Caco-2 (cell line): ENCODE measurements around the gene TMCO6. TPM values are rescaled to one million over a fixed set of nuclear protein-coding genes. Genes with fewer than 3 reads are reported as not detected.

Experiments used
- BruUV-seq: library from RNA; stranded (reverse); fragments of 400-500 nt; replicated peaks from 2 replicates; lab custom pipeline; 2021; lab: Mats Ljungman, UMichigan
- CTCF ChIA-PET: fragments of 300-600 bp; sonication (Branson Sonifier 250); formaldehyde crosslinking; loops from one replicate; lab custom pipeline; 2022; ENCODE audit warnings: antibody characterized with exemption; lab: Charles Lee
- POLR2A ChIA-PET: fragments of 300-600 bp; sonication (Branson Sonifier 250); formaldehyde crosslinking; loops from one replicate; lab custom pipeline; 2022; ENCODE audit warnings: antibody characterized with exemption; lab: Charles Lee
- DNase-seq, 2 experiments: peaks; one replicate each; pipeline versions ENCODE4 v3.0.0 to v3.0.0-alpha.2; 2020 to 2022
- H3K27me3 ChIP-seq: replicated peaks from 2 replicates; pipeline ENCODE4 v1.6.0; 2011; ENCODE audit warnings: low read length; ENCODE audit not compliant: control insufficient read depth, insufficient read depth
- H3K36me3 ChIP-seq: 2 replicates; pipeline ENCODE4 v1.5.1; 2011; ENCODE audit warnings: low read length; ENCODE audit not compliant: control insufficient read depth, insufficient read depth
- H3K4me1 ChIP-seq: fragments of 250-450 bp; sonication (Bioruptor Pico); 2 replicates; pipeline ENCODE4 v1.5.1; 2020; ENCODE audit warnings: mild to moderate bottlenecking
- H3K4me3 ChIP-seq: 2 replicates; pipeline ENCODE4 v1.5.1; 2011; ENCODE audit warnings: low read depth, mild to moderate bottlenecking, control low read depth, low read length
- H3K9me3 ChIP-seq: fragments of 250-450 bp; sonication (Bioruptor Pico); 2 replicates; pipeline ENCODE4 v1.5.1; 2020; ENCODE audit warnings: mild to moderate bottlenecking, moderate library complexity
- H3K27ac Mint-ChIP-seq: one replicate; pipeline ENCODE4 v1.8.0; 2022; ENCODE audit warnings: mixed read lengths; ENCODE audit not compliant: unreplicated experiment
- H3K27me3 Mint-ChIP-seq: one replicate; pipeline ENCODE4 v1.8.0; 2022; ENCODE audit warnings: mixed read lengths; ENCODE audit not compliant: insufficient read depth, unreplicated experiment
- H3K36me3 Mint-ChIP-seq: one replicate; pipeline ENCODE4 v1.8.0; 2022; ENCODE audit warnings: mild to moderate bottlenecking, mixed read lengths; ENCODE audit not compliant: insufficient read depth, unreplicated experiment
- H3K4me1 Mint-ChIP-seq: one replicate; pipeline ENCODE4 v1.8.0; 2022; ENCODE audit warnings: low read depth, mixed read lengths; ENCODE audit not compliant: unreplicated experiment
- H3K4me3 Mint-ChIP-seq: one replicate; pipeline ENCODE4 v1.8.0; 2022; ENCODE audit warnings: mild to moderate bottlenecking, moderate library complexity, mixed read lengths; ENCODE audit not compliant: unreplicated experiment
- H3K9me3 Mint-ChIP-seq: one replicate; pipeline ENCODE4 v1.8.0; 2022; ENCODE audit warnings: mixed read lengths; ENCODE audit not compliant: unreplicated experiment
- CTCF ChIP-seq, 2 experiments: fragments of 200-600 bp in 1 of 2; IDR thresholded peaks; 1 replicate in 1 of 2; 2 replicates in 1 of 2; pipeline versions ENCODE4 v1.5.1 to v1.8.0; 2011 to 2022; ENCODE audit warnings: antibody characterized with exemption in 1 of 2, control low read depth in 1 of 2, inconsistent platforms in 1 of 2, low read depth in 1 of 2, low read length in 1 of 2, mild to moderate bottlenecking in 1 of 2, moderate library complexity in 1 of 2; ENCODE audit not compliant: insufficient read depth in 1 of 2, severe bottlenecking in 1 of 2, unreplicated experiment in 1 of 2
- intact Hi-C: fragments of 100-400 bp; cut with micrococcal nuclease; formaldehyde crosslinking; loops from one replicate; pipeline ENCODE4 v1.10.0; 2022; ENCODE audit not compliant: unreplicated experiment
- total RNA-seq: library from RNA; stranded (reverse); gene quantifications from 2 replicates; pipeline ENCODE4 v1.2.3, GENCODE V29; 2022

TMCO6 gene
- total RNA-seq, 1 experiment from 2014 or later = 37.8 TPM

- Mint-ChIP-seq H3K9me3 (no peaks in the 10 kb centered on the region), H3K4me1 (peaks cover 4% of the 10 kb centered on the region), H3K4me3 (peak overlapping the region; percentile 88), H3K27ac (peak overlapping the region; percentile 79), H3K27me3 (no peaks in the 10 kb centered on the region), H3K36me3 (peaks cover 16% of the 10 kb centered on the region)
- no peak for TF ChIP-seq CTCF (IDR thresholded peaks at IDR 0.05; ENCODE audit: insufficient read depth in 1 of 2, low read depth in 1 of 2, low read length in 1 of 2, severe bottlenecking in 1 of 2, unreplicated experiment in 1 of 2)
- no TSS peak for BruUV-seq
- Histone ChIP-seq H3K27me3 (no peaks in the 10 kb centered on the region), H3K4me3 (peak overlapping the region; percentile 49), H3K4me1 (peaks cover 6% of the 10 kb centered on the region), H3K9me3 (peaks cover 19% of the 10 kb centered on the region), H3K36me3 (no peaks in the 10 kb centered on the region)
- ChIA-PET CTCF (interaction anchor here (0.6 to 1.6 kb wide), 2 partner anchors 84 to 1521 kb away, joined by 4 to 5 read pairs; partner anchors contain the start of gene EIF4EBP3), POLR2A (interaction anchor here (1.1 kb wide), 1 partner anchor 16 kb away, joined by 4 read pairs; the partner anchor contains the start of genes IK and NDUFA2)
- peak in 1 of 2 experiments; percentile 55 for DNase-seq
- intact Hi-C loops = loop anchor here (1.0 kb wide), 1 partner anchor 68 kb away; the partner anchor contains the start of genes APBB3 and SLC35A4
These were observed 7.4 kb upstream of the TMCO6 start for GRCh38 chr5:140631831-140632365.

GRCh38 chr5:140632366-140633020, 6.8 kb upstream of the TMCO6 start:
- TSS peak; percentile 1 for BruUV-seq
- no peaks in the 10 kb centered on the region for H3K27me3 Mint-ChIP-seq
- peak overlapping the region; percentile 49 for H3K4me3 ChIP-seq
- H3K4me1 ChIP-seq = peaks cover 12% of the 10 kb centered on the region
- H3K36me3 Mint-ChIP-seq = peaks cover 16% of the 10 kb centered on the region
- no peaks in the 10 kb centered on the region for H3K27me3 ChIP-seq
- peak; percentile 58 to 59 for DNase-seq
- peak overlapping the region; percentile 79 for H3K27ac Mint-ChIP-seq
- H3K4me1 Mint-ChIP-seq = peaks cover 7% of the 10 kb centered on the region
- TF ChIP-seq CTCF (IDR thresholded peaks at IDR 0.05; ENCODE audit: insufficient read depth in 1 of 2, low read depth in 1 of 2, low read length in 1 of 2, severe bottlenecking in 1 of 2, unreplicated experiment in 1 of 2) = no peak
- intact Hi-C loops = loop anchor here (1.0 kb wide), 2 partner anchors 68 to 85 kb away; partner anchors contain the start of genes APBB3, EIF4EBP3 and SLC35A4
- peak overlapping the region; percentile 88 for H3K4me3 Mint-ChIP-seq
- CTCF ChIA-PET = interaction anchor here (0.6 to 1.6 kb wide), 2 partner anchors 85 to 1520 kb away, joined by 4 to 5 read pairs; partner anchors contain the start of gene EIF4EBP3
- POLR2A ChIA-PET = interaction anchor here (0.6 to 1.1 kb wide), 3 partner anchors 15 to 163 kb away, joined by 4 to 21 read pairs (median 5); partner anchors contain the start of genes IK, NDUFA2 and SRA1
- no peaks in the 10 kb centered on the region for H3K9me3 Mint-ChIP-seq
- H3K9me3 ChIP-seq = peaks cover 18% of the 10 kb centered on the region
- H3K36me3 ChIP-seq = no peaks in the 10 kb centered on the region

GRCh38 chr5:140633021-140633471, 6.2 kb upstream of the TMCO6 start, which contains the start of gene CD14:
Gene CD14 (minus strand): TSS chr5:140633175. CDS start chr5:140633071, 104 bp downstream.
- DNase-seq = peak; percentile 65 to 68
- TF ChIP-seq CTCF (IDR thresholded peaks at IDR 0.05; ENCODE audit: insufficient read depth in 1 of 2, low read depth in 1 of 2, low read length in 1 of 2, severe bottlenecking in 1 of 2, unreplicated experiment in 1 of 2) = no peak
- peak within 1 kb of the TSS; percentile 79 for H3K27ac Mint-ChIP-seq
- H3K9me3 Mint-ChIP-seq = no peaks in the 10 kb centered on the region
- no peaks in the 10 kb centered on the region for H3K27me3 ChIP-seq
- intact Hi-C loops = loop anchor here (1.0 kb wide), 1 partner anchor 86 kb away; the partner anchor contains the start of gene EIF4EBP3
- peaks cover 21% of the 10 kb centered on the region for H3K36me3 Mint-ChIP-seq
- no TSS peak for BruUV-seq
- ChIA-PET CTCF (interaction anchor here (1.6 kb wide), 1 partner anchor 85 kb away, joined by 5 read pairs; the partner anchor contains the start of gene EIF4EBP3), POLR2A (interaction anchor here (0.5 to 1.1 kb wide), 4 partner anchors 14 to 986 kb away, joined by 3 to 21 read pairs (median 4); partner anchors contain the start of genes IK, NDUFA2 and SRA1)
- H3K4me3 ChIP-seq = peak within 1 kb of the TSS; percentile 49
- H3K4me3 Mint-ChIP-seq = peak within 1 kb of the TSS; percentile 88
- H3K27me3 Mint-ChIP-seq = no peaks in the 10 kb centered on the region
- peaks cover 12% of the 10 kb centered on the region for H3K4me1 Mint-ChIP-seq
- H3K36me3 ChIP-seq = no peaks in the 10 kb centered on the region
- H3K9me3 ChIP-seq = peaks cover 14% of the 10 kb centered on the region
- H3K4me1 ChIP-seq = peaks cover 17% of the 10 kb centered on the region
